ENCODE measurements around the gene PATZ1.
A peak's percentile ranks its signal among the peaks of the same experiment; 100 is the strongest.

Gene PATZ1

DNA sequence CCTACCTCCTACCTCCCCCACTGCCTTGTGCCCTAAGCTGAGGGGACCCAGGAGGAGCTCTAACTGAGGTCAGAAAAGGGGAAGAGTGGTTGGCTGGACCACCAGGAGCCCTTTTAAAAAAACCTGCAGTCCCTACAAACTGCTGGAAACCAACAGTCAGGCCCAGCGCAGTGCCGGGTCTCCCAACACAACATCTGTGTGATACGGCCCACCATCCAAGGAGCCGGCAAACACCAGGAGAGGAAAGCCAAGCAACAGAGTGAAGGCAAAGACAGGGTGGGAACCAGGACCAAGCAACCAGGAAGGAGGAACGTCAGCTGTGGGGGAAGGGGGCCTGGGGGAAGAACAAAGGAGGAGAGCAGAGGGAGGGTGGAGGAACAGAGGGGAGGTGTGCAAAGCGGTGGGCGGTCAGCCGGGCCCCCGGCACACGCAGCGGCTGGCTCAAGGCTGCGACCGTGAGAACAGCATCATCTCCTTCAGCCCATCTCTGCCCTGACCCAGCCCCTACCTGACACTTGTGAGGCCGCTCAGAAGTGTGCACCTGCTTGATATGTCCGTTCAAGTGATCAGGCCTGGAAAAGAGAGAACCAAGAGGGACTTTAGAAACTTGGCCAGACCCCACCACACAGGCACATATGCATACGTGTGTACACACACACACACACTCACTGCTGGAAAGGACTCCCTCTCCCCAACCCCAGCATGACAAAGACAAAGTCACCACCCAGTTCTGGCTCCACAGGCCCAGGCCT is 3.6 kb downstream of the PATZ1 start:
- no peak for TF ChIP-seq POLR2A (IDR thresholded peaks at IDR 0.05; ENCODE audit: extremely low read depth, insufficient read length)
- no peak for TF ChIP-seq MAX (IDR thresholded peaks at IDR 0.05; ENCODE audit: low read depth, low read length)
- TF ChIP-seq, protein P1, sequence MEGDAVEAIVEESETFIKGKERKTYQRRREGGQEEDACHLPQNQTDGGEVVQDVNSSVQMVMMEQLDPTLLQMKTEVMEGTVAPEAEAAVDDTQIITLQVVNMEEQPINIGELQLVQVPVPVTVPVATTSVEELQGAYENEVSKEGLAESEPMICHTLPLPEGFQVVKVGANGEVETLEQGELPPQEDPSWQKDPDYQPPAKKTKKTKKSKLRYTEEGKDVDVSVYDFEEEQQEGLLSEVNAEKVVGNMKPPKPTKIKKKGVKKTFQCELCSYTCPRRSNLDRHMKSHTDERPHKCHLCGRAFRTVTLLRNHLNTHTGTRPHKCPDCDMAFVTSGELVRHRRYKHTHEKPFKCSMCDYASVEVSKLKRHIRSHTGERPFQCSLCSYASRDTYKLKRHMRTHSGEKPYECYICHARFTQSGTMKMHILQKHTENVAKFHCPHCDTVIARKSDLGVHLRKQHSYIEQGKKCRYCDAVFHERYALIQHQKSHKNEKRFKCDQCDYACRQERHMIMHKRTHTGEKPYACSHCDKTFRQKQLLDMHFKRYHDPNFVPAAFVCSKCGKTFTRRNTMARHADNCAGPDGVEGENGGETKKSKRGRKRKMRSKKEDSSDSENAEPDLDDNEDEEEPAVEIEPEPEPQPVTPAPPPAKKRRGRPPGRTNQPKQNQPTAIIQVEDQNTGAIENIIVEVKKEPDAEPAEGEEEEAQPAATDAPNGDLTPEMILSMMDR (IDR thresholded peaks at IDR 0.05; ENCODE audit: low read depth, low read length) = no peak
- no peak for TF ChIP-seq MYC (IDR thresholded peaks at IDR 0.05; ENCODE audit: low read depth, low read length)
- peak overlapping the region; percentile 88 for H3K4me3 ChIP-seq (ENCODE audit: low read depth, low read length)
- DNase-seq (ENCODE audit: low read depth) = peak; percentile 12

GRCh38 chr22:31341386-31342088 is 4.6 kb downstream of the PATZ1 start:
- TF ChIP-seq MAX (IDR thresholded peaks at IDR 0.05; ENCODE audit: low read depth, low read length) (no peak), POLR2A (IDR thresholded peaks at IDR 0.05; ENCODE audit: extremely low read depth, insufficient read length) (no peak), MYC (IDR thresholded peaks at IDR 0.05; ENCODE audit: low read depth, low read length) (no peak)
- TF ChIP-seq, protein P1 (IDR thresholded peaks at IDR 0.05; ENCODE audit: low read depth, low read length) = no peak
- DNase-seq (ENCODE audit: low read depth) = no peak
- H3K4me3 ChIP-seq (ENCODE audit: low read depth, low read length) = no peak overlapping the region

- no peak for DNase-seq (ENCODE audit: low read depth)
- no peak overlapping the region for H3K4me3 ChIP-seq (ENCODE audit: low read depth, low read length)
- TF ChIP-seq, protein P1 (IDR thresholded peaks at IDR 0.05; ENCODE audit: low read depth, low read length) = no peak
- TF ChIP-seq POLR2A (IDR thresholded peaks at IDR 0.05; ENCODE audit: extremely low read depth, insufficient read length) = no peak
These were observed 5.3 kb downstream of the PATZ1 start for GRCh38 chr22:31340765-31341247.

GRCh38 chr22:31340360-31340759 is 5.8 kb downstream of the PATZ1 start:
- DNase-seq (ENCODE audit: low read depth) = no peak
- TF ChIP-seq POLR2A (IDR thresholded peaks at IDR 0.05; ENCODE audit: extremely low read depth, insufficient read length) (no peak), MYC (IDR thresholded peaks at IDR 0.05; ENCODE audit: low read depth, low read length) (no peak)
- TF ChIP-seq, protein P1 (IDR thresholded peaks at IDR 0.05; ENCODE audit: low read depth, low read length) = no peak
- no peak overlapping the region for H3K4me3 ChIP-seq (ENCODE audit: low read depth, low read length)

- DNase-seq (ENCODE audit: low read depth) = no peak
- H3K4me3 ChIP-seq (ENCODE audit: low read depth, low read length) = no peak overlapping the region
- no peak for TF ChIP-seq MYC (IDR thresholded peaks at IDR 0.05; ENCODE audit: low read depth, low read length)
These were observed 6.9 kb downstream of the PATZ1 start for GRCh38 chr22:31339148-31339832.

DNA sequence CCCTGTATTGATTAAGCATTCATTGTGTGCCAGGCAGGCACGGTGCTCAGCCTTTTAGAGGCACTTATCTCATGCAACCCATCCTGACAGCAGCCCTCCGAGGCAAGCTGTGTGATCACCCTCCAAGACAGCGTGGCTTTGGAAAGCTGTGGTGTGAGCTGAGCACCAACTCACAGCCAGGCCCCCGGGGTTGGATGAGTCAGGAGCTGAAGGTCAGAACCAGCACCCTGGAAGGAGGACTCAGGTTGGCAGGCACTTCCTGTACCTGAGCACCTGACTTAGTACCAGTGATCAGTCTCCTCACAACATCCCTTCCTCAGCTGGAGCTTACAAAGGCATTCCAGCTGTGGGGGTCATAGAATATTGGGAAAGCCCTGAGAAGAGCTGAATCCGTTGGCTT is 9.0 kb downstream of the PATZ1 start:
- no peak for TF ChIP-seq MYC (IDR thresholded peaks at IDR 0.05; ENCODE audit: low read depth, low read length)
- no peak for DNase-seq (ENCODE audit: low read depth)
- H3K4me3 ChIP-seq (ENCODE audit: low read depth, low read length) = no peak overlapping the region

DNA sequence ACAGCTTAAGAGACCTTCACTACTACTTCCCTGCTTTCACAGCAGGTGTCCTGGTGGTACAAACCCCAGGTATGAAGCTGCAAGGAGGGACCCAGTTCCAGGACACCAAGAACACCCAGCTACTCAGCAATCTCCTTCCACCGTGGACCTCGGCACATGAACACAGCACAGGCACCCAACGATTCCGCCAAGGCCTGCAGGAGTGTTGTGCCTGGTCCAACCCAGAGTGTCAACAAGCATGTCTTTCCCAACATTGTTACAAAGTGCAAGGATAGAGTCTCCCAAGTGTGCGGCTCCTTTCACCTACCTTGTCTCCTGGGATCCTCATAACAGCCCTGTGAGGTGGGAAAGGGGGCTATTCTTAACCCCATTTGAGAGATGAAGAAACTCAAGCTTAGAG is 11.8 kb downstream of the PATZ1 start:
- DNase-seq (ENCODE audit: low read depth) = no peak
- no peak overlapping the region for H3K4me3 ChIP-seq (ENCODE audit: low read depth, low read length)
- TF ChIP-seq, protein P1 (IDR thresholded peaks at IDR 0.05; ENCODE audit: low read depth, low read length) = no peak
- no peak for TF ChIP-seq MAX (IDR thresholded peaks at IDR 0.05; ENCODE audit: low read depth, low read length)
- no peak for TF ChIP-seq MYC (IDR thresholded peaks at IDR 0.05; ENCODE audit: low read depth, low read length)
- TF ChIP-seq POLR2A (IDR thresholded peaks at IDR 0.05; ENCODE audit: extremely low read depth, insufficient read length) = no peak
